ENCODE data around the gene AKT2.
A peak's percentile ranks its signal among the peaks of the same experiment; 100 is the strongest.
"Not testable (repeated sequence)": the region's sequence is repeated elsewhere in the genome, so short reads cannot be mapped to it uniquely, and the experiment has no call there.

The AKT2 gene

GRCh38 chr19:40224342-40225150, 60.6 kb downstream of the AKT2 start:
- H3K36me3 Mint-ChIP-seq: peaks cover 4% of the 10 kb centered on the region
- H3K4me1 Mint-ChIP-seq: peaks cover 15% of the 10 kb centered on the region
- H3K9me3 Mint-ChIP-seq: peaks cover 2% of the 10 kb centered on the region
- peaks cover 23% of the 10 kb centered on the region for H3K27me3 Mint-ChIP-seq
- H3K27ac Mint-ChIP-seq: no peak overlapping the region
- ATAC-seq (ENCODE audit: low read depth) (no peak), DNase-seq (ENCODE audit: low spot score in 2 of 2) (no peak)
- H3K4me3 Mint-ChIP-seq: no peak overlapping the region

GRCh38 chr19:40223135-40223822, 61.9 kb downstream of the AKT2 start:
- Mint-ChIP-seq H3K4me1 (peaks cover 13% of the 10 kb centered on the region), H3K4me3 (no peak overlapping the region), H3K9me3 (peaks cover 2% of the 10 kb centered on the region), H3K27ac (no peak overlapping the region), H3K27me3 (peaks cover 25% of the 10 kb centered on the region), H3K36me3 (peaks cover 4% of the 10 kb centered on the region)
- no peak for ATAC-seq (ENCODE audit: low read depth)
- DNase-seq (ENCODE audit: low spot score in 2 of 2): no peak

- DNase-seq (ENCODE audit: low spot score in 2 of 2) (peak; percentile 65 to 74), ATAC-seq (ENCODE audit: low read depth) (peak; percentile 92)
- Mint-ChIP-seq H3K4me3 (no peak overlapping the region), H3K27ac (peak overlapping the region; percentile 3), H3K9me3 (peaks cover 2% of the 10 kb centered on the region), H3K4me1 (peaks cover 13% of the 10 kb centered on the region), H3K36me3 (peaks cover 4% of the 10 kb centered on the region), H3K27me3 (peaks cover 27% of the 10 kb centered on the region)
These were observed 63.1 kb downstream of the AKT2 start for GRCh38 chr19:40221858-40222619.

GRCh38 chr19:40220674-40221073, 64.5 kb downstream of the AKT2 start:
- ATAC-seq (ENCODE audit: low read depth): no peak
- H3K27ac Mint-ChIP-seq: no peak overlapping the region
- peaks cover 11% of the 10 kb centered on the region for H3K4me1 Mint-ChIP-seq
- H3K4me3 Mint-ChIP-seq: no peak overlapping the region
- no peak for DNase-seq (ENCODE audit: low spot score in 2 of 2)
- H3K27me3 Mint-ChIP-seq: peaks cover 27% of the 10 kb centered on the region
- H3K36me3 Mint-ChIP-seq: peaks cover 6% of the 10 kb centered on the region
- peaks cover 2% of the 10 kb centered on the region for H3K9me3 Mint-ChIP-seq

GRCh38 chr19:40219721-40220276, 65.3 kb downstream of the AKT2 start:
- ATAC-seq (ENCODE audit: low read depth): no peak
- peaks cover 7% of the 10 kb centered on the region for H3K4me1 Mint-ChIP-seq
- H3K4me3 Mint-ChIP-seq: no peak overlapping the region
- H3K27me3 Mint-ChIP-seq: peaks cover 23% of the 10 kb centered on the region
- no peak for DNase-seq (ENCODE audit: low spot score in 2 of 2)
- H3K9me3 Mint-ChIP-seq: peaks cover 2% of the 10 kb centered on the region
- peaks cover 2% of the 10 kb centered on the region for H3K36me3 Mint-ChIP-seq
- H3K27ac Mint-ChIP-seq: no peak overlapping the region

GRCh38 chr19:40219029-40219428, 66.1 kb downstream of the AKT2 start:
- not testable (repeated sequence) for H3K36me3 Mint-ChIP-seq
- H3K27me3 Mint-ChIP-seq: peaks cover 20% of the 10 kb centered on the region

GRCh38 chr19:40217934-40218890, 66.9 kb downstream of the AKT2 start, which contains the start of gene TTC9B:
TSS of gene TTC9B (minus strand) at chr19:40218384. CDS start at chr19:40218381, 3 bp downstream.
- Mint-ChIP-seq H3K27ac (no peak within 1 kb of the TSS), H3K4me1 (peaks cover 5% of the 10 kb centered on the region), H3K36me3 (peaks cover 5% of the 10 kb centered on the region), H3K27me3 (peaks cover 20% of the 10 kb centered on the region), H3K4me3 (no peak within 1 kb of the TSS), H3K9me3 (peaks cover 2% of the 10 kb centered on the region)
- ATAC-seq (ENCODE audit: low read depth) (peak; percentile 53), DNase-seq (ENCODE audit: low spot score in 2 of 2) (peak; percentile 38 to 64)

More at GRCh38 chr19:40219029-40219428, 66.1 kb downstream of the AKT2 start:
- H3K4me1 Mint-ChIP-seq; ATAC-seq (ENCODE audit: low read depth); DNase-seq (ENCODE audit: low spot score in 2 of 2); H3K4me3 Mint-ChIP-seq; H3K9me3 Mint-ChIP-seq; H3K27ac Mint-ChIP-seq: not testable (repeated sequence)

GRCh38 chr19:40217027-40217810, 67.9 kb downstream of the AKT2 start:
- DNase-seq (ENCODE audit: low spot score in 2 of 2) (no peak), ATAC-seq (ENCODE audit: low read depth) (no peak)
- H3K27ac Mint-ChIP-seq: no peak overlapping the region
- H3K4me3 Mint-ChIP-seq: no peak overlapping the region
- peaks cover 20% of the 10 kb centered on the region for H3K27me3 Mint-ChIP-seq
- H3K4me1 Mint-ChIP-seq: peaks cover 5% of the 10 kb centered on the region
- peaks cover 2% of the 10 kb centered on the region for H3K9me3 Mint-ChIP-seq
- H3K36me3 Mint-ChIP-seq: peaks cover 8% of the 10 kb centered on the region

- DNase-seq (ENCODE audit: low spot score in 2 of 2) (no peak), ATAC-seq (ENCODE audit: low read depth) (no peak)
- peaks cover 16% of the 10 kb centered on the region for H3K27me3 Mint-ChIP-seq
- peaks cover 8% of the 10 kb centered on the region for H3K36me3 Mint-ChIP-seq
- H3K4me3 Mint-ChIP-seq: no peak overlapping the region
- peaks cover 5% of the 10 kb centered on the region for H3K4me1 Mint-ChIP-seq
- H3K27ac Mint-ChIP-seq: no peak overlapping the region
- no peaks in the 10 kb centered on the region for H3K9me3 Mint-ChIP-seq
These were observed 68.4 kb downstream of the AKT2 start for GRCh38 chr19:40216777-40217026.

- Mint-ChIP-seq H3K27ac (no peak overlapping the region), H3K4me1 (peaks cover 5% of the 10 kb centered on the region), H3K4me3 (no peak overlapping the region), H3K9me3 (no peaks in the 10 kb centered on the region), H3K36me3 (peaks cover 10% of the 10 kb centered on the region), H3K27me3 (peaks cover 16% of the 10 kb centered on the region)
- ATAC-seq (ENCODE audit: low read depth): no peak
- DNase-seq (ENCODE audit: low spot score in 2 of 2): no peak
These were observed 69.0 kb downstream of the AKT2 start for GRCh38 chr19:40216013-40216776.

GRCh38 chr19:40214936-40215335, 70.2 kb downstream of the AKT2 start:
- no peak for DNase-seq (ENCODE audit: low spot score in 2 of 2)
- Mint-ChIP-seq H3K4me1 (peaks cover 5% of the 10 kb centered on the region), H3K9me3 (no peaks in the 10 kb centered on the region), H3K4me3 (no peak overlapping the region), H3K27me3 (peaks cover 13% of the 10 kb centered on the region), H3K27ac (no peak overlapping the region), H3K36me3 (peaks cover 17% of the 10 kb centered on the region)
- ATAC-seq (ENCODE audit: low read depth): no peak

Measured in memory B cell (primary cell).